Measurements from ENCODE around the gene TDO2.

Gene TDO2

GRCh38 chr4:155903453-155903852, at the start of gene TDO2:
TSS of gene TDO2 (plus strand) at chr4:155903696. CDS start at chr4:155903759, 63 bp downstream.
- no peak for TF ChIP-seq CTCF (IDR thresholded peaks at IDR 0.05; ENCODE audit: low read depth, low read length)
- H3K4me3 ChIP-seq (replicated peaks in 1 of 2; ENCODE audit: low read depth in 2 of 2, low read length in 2 of 2) = no peak within 1 kb of the TSS
- peak in 1 of 2 donors; percentile 25 for DNase-seq (ENCODE audit: low read depth in 2 of 2)

- no peak overlapping the region for H3K4me3 ChIP-seq (replicated peaks in 1 of 2; ENCODE audit: low read depth in 2 of 2, low read length in 2 of 2)
- peak; percentile 3 to 18 for DNase-seq (ENCODE audit: low read depth in 2 of 2)
- no peak for TF ChIP-seq CTCF (IDR thresholded peaks at IDR 0.05; ENCODE audit: low read depth, low read length)
Observed at GRCh38 chr4:155854582-155855226, 48.8 kb upstream of the TDO2 start.

- DNase-seq (ENCODE audit: low read depth in 2 of 2) = no peak
- TF ChIP-seq CTCF (IDR thresholded peaks at IDR 0.05; ENCODE audit: low read depth, low read length) = no peak
- no peak overlapping the region for H3K4me3 ChIP-seq (replicated peaks in 1 of 2; ENCODE audit: low read depth in 2 of 2, low read length in 2 of 2)
Observed at GRCh38 chr4:155855897-155856296, 47.6 kb upstream of the TDO2 start.

- TF ChIP-seq CTCF (IDR thresholded peaks at IDR 0.05; ENCODE audit: low read depth, low read length) = no peak
- no peak for DNase-seq (ENCODE audit: low read depth in 2 of 2)
Observed at GRCh38 chr4:155866177-155866576, 37.3 kb upstream of the TDO2 start, which contains the start of gene ASIC5. TSS of gene ASIC5 (minus strand) at chr4:155866277. CDS start at chr4:155866226, 51 bp downstream.

GRCh38 chr4:155875878-155876277, 27.6 kb upstream of the TDO2 start:
- H3K4me3 ChIP-seq (replicated peaks in 1 of 2; ENCODE audit: low read depth in 2 of 2, low read length in 2 of 2) = no peak overlapping the region
- no peak for DNase-seq (ENCODE audit: low read depth in 2 of 2)
- no peak for TF ChIP-seq CTCF (IDR thresholded peaks at IDR 0.05; ENCODE audit: low read depth, low read length)

More at GRCh38 chr4:155866177-155866576, 37.3 kb upstream of the TDO2 start, which contains the start of gene ASIC5:
- H3K4me3 ChIP-seq (replicated peaks in 1 of 2; ENCODE audit: low read depth in 2 of 2, low read length in 2 of 2) = no peak within 1 kb of the TSS

- DNase-seq (ENCODE audit: low read depth in 2 of 2) = no peak
- no peak overlapping the region for H3K4me3 ChIP-seq (replicated peaks in 1 of 2; ENCODE audit: low read depth in 2 of 2, low read length in 2 of 2)
- TF ChIP-seq CTCF (IDR thresholded peaks at IDR 0.05; ENCODE audit: low read depth, low read length) = no peak
Observed at GRCh38 chr4:155877971-155878370, 25.5 kb upstream of the TDO2 start.

GRCh38 chr4:155878611-155879010, 24.9 kb upstream of the TDO2 start:
- no peak for DNase-seq (ENCODE audit: low read depth in 2 of 2)
- TF ChIP-seq CTCF (IDR thresholded peaks at IDR 0.05; ENCODE audit: low read depth, low read length) = no peak

More at GRCh38 chr4:155878611-155879010, 24.9 kb upstream of the TDO2 start:
- H3K4me3 ChIP-seq (replicated peaks in 1 of 2; ENCODE audit: low read depth in 2 of 2, low read length in 2 of 2) = no peak overlapping the region

Measured in cardiac fibroblast (primary cell).